Activated CD4-positive, alpha-beta memory T cell treated with anti-CD3 and anti-CD28 coated beads, Interleukin-2, amount 10 ng/mL, durations not matched to agents 7 days and 5 days (primary cell): ENCODE measurements around the gene CD163L1. TPM values are rescaled to one million over a fixed set of nuclear protein-coding genes. Genes with fewer than 3 reads are reported as not detected.
"Not testable (repeated sequence)": the region's sequence is repeated elsewhere in the genome, so short reads cannot be mapped to it uniquely, and the experiment has no call there.

Experiments used
- CTCF ChIA-PET: fragments of 350-600 bp; sonication (Branson Sonifier 250); formaldehyde crosslinking; loops from one replicate; lab custom pipeline; 2021; ENCODE audit warnings: antibody characterized with exemption, inconsistent platforms; lab: Charles Lee
- POLR2A ChIA-PET: fragments of 350-600 bp; sonication (Branson Sonifier 250); formaldehyde crosslinking; loops from one replicate; lab custom pipeline; 2021; ENCODE audit warnings: antibody characterized with exemption; lab: Charles Lee
- DNase-seq: peaks from one replicate; pipeline ENCODE4 v3.0.0-alpha.2; 2020
- H3K27ac Mint-ChIP-seq: one replicate; pipeline ENCODE4 v1.8.0; 2021; ENCODE audit warnings: mild to moderate bottlenecking, mixed read lengths
- H3K27me3 Mint-ChIP-seq: one replicate; pipeline ENCODE4 v1.8.0; 2021; ENCODE audit warnings: mixed read lengths
- H3K36me3 Mint-ChIP-seq: one replicate; pipeline ENCODE4 v1.8.0; 2021; ENCODE audit warnings: low read depth, mixed read lengths
- H3K4me1 Mint-ChIP-seq: one replicate; pipeline ENCODE4 v1.8.0; 2021; ENCODE audit warnings: mixed read lengths
- H3K4me3 Mint-ChIP-seq: one replicate; pipeline ENCODE4 v1.8.0; 2021; ENCODE audit warnings: mild to moderate bottlenecking, mixed read lengths
- H3K9me3 Mint-ChIP-seq: one replicate; pipeline ENCODE4 v1.8.0; 2021; ENCODE audit warnings: mixed read lengths
- total RNA-seq, 2 experiments: library from RNA; stranded (reverse); gene quantifications; one replicate each; pipeline ENCODE4 v1.2.3, GENCODE V29; 2021

The CD163L1 gene
- total RNA-seq, 2 experiments from 2014 or later = not detected

- DNase-seq = no peak
- ChIA-PET POLR2A (no interaction called here), CTCF (no interaction called here)
- H3K36me3 Mint-ChIP-seq = peaks cover 10% of the 10 kb centered on the region
- H3K27me3 Mint-ChIP-seq = no peaks in the 10 kb centered on the region
- H3K4me3 Mint-ChIP-seq = no peak overlapping the region
- H3K27ac Mint-ChIP-seq = no peak overlapping the region
- H3K4me1 Mint-ChIP-seq = peaks cover 40% of the 10 kb centered on the region
- peaks cover 22% of the 10 kb centered on the region for H3K9me3 Mint-ChIP-seq
Measured at GRCh38 chr12:7344833-7345606, 98.9 kb downstream of the CD163L1 start.

DNA sequence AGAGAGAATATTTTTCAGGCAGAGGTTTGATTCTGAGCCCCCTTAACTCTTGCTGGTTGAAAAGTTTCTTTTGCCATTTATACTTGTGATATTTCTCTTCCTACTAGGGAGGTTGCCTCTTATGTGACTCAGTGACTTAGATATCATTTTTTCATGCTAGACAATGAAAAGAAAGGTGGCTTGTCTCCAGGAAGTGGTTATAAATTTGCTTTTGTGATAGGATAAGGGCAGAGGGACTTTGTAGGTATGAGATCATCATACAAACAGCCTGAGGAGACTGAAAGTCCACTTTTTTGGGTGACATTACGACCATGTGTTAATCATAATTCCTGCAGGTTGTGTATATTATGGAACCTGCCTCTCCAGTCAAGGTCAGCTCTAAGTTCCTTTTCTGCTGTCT is 104.3 kb downstream of the CD163L1 start:
- CTCF ChIA-PET = no interaction called here
- Mint-ChIP-seq H3K36me3 (peaks cover 5% of the 10 kb centered on the region), H3K4me3 (no peak overlapping the region), H3K9me3 (peaks cover 14% of the 10 kb centered on the region), H3K27ac (no peak overlapping the region), H3K27me3 (peaks cover 1% of the 10 kb centered on the region), H3K4me1 (peaks cover 25% of the 10 kb centered on the region)
- POLR2A ChIA-PET = no interaction called here
- DNase-seq = no peak

- POLR2A ChIA-PET, H3K4me3 Mint-ChIP-seq, H3K36me3 Mint-ChIP-seq, DNase-seq, H3K9me3 Mint-ChIP-seq, H3K27me3 Mint-ChIP-seq, CTCF ChIA-PET, H3K27ac Mint-ChIP-seq: not testable (repeated sequence)
- peaks cover 14% of the 10 kb centered on the region for H3K4me1 Mint-ChIP-seq
Measured at GRCh38 chr12:7337790-7338189, 106.2 kb downstream of the CD163L1 start.

DNA sequence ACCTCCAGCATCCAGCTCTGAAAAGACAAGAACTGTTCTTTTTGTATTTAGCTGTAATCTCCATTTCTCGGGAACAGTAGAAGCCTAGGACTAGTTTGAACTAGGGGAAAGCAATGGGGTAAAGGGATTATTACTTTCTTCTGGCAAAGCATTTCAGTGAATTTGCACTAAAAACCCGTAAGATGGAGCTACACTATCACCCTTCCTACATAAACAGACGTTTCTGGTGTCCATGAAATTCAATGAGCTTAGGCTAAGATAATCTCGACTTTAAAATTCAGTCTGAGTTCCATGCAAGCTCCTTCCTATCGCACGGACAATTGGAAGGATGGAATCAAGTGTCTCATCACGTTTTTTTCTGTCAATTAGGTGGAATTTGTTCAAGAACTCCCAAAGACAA is 116.0 kb downstream of the CD163L1 start:
- ChIA-PET POLR2A (no interaction called here), CTCF (no interaction called here)
- Mint-ChIP-seq H3K27ac (no peak overlapping the region), H3K36me3 (peaks cover 7% of the 10 kb centered on the region), H3K4me1 (peaks cover 14% of the 10 kb centered on the region), H3K9me3 (peaks cover 9% of the 10 kb centered on the region), H3K27me3 (peaks cover 6% of the 10 kb centered on the region), H3K4me3 (no peak overlapping the region)
- DNase-seq = no peak

- H3K9me3 Mint-ChIP-seq = no peaks in the 10 kb centered on the region
- H3K27ac Mint-ChIP-seq = no peak overlapping the region
- ChIA-PET CTCF (no interaction called here), POLR2A (no interaction called here)
- no peak for DNase-seq
- H3K36me3 Mint-ChIP-seq = no peaks in the 10 kb centered on the region
- no peak overlapping the region for H3K4me3 Mint-ChIP-seq
- H3K27me3 Mint-ChIP-seq = peaks cover 5% of the 10 kb centered on the region
- no peaks in the 10 kb centered on the region for H3K4me1 Mint-ChIP-seq
Measured at GRCh38 chr12:7324176-7324575, 119.8 kb downstream of the CD163L1 start.

DNA sequence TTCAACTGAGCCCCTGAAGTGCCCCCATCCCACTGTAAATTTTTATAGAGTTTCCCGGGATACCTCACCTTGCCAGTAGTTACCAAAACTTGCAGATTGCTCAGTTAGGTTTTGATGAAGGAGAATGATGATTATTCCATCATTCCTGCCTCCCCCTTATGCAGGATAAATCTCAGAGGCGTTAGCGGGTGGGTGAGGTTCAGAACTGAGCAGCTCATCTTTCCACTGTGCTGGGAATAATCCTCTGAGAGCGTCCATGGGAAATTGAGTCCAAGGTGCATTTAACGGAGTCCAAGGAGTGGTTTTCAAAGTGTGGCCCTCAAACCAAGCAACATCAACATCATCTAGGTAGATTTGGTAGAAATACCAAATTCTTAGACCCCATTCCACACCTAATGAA is 121.4 kb downstream of the CD163L1 start:
- Mint-ChIP-seq H3K27me3 (peaks cover 4% of the 10 kb centered on the region), H3K36me3 (no peaks in the 10 kb centered on the region), H3K27ac (no peak overlapping the region), H3K4me3 (no peak overlapping the region), H3K4me1 (no peaks in the 10 kb centered on the region), H3K9me3 (no peaks in the 10 kb centered on the region)
- ChIA-PET POLR2A (no interaction called here), CTCF (no interaction called here)
- DNase-seq = no peak

- Mint-ChIP-seq H3K4me1 (no peaks in the 10 kb centered on the region), H3K36me3 (no peaks in the 10 kb centered on the region), H3K27me3 (peaks cover 3% of the 10 kb centered on the region), H3K4me3 (no peak overlapping the region), H3K27ac (no peak overlapping the region), H3K9me3 (no peaks in the 10 kb centered on the region)
- no peak for DNase-seq
- POLR2A ChIA-PET = no interaction called here
- CTCF ChIA-PET = no interaction called here
Measured at GRCh38 chr12:7321624-7322023, 122.3 kb downstream of the CD163L1 start.

GRCh38 chr12:7319930-7320329 is 124.0 kb downstream of the CD163L1 start:
- Mint-ChIP-seq H3K4me1 (no peaks in the 10 kb centered on the region), H3K4me3 (no peak overlapping the region), H3K27me3 (peaks cover 2% of the 10 kb centered on the region), H3K27ac (no peak overlapping the region), H3K36me3 (no peaks in the 10 kb centered on the region), H3K9me3 (no peaks in the 10 kb centered on the region)
- ChIA-PET POLR2A (no interaction called here), CTCF (no interaction called here)
- no peak for DNase-seq

- no peaks in the 10 kb centered on the region for H3K27me3 Mint-ChIP-seq
- H3K9me3 Mint-ChIP-seq = no peaks in the 10 kb centered on the region
- H3K27ac Mint-ChIP-seq = no peak overlapping the region
- no peak overlapping the region for H3K4me3 Mint-ChIP-seq
- ChIA-PET CTCF (no interaction called here), POLR2A (interaction anchor here (0.9 kb wide), 1 partner anchor 16 kb away, joined by 4 read pairs; no protein-coding TSS in a partner anchor)
- no peaks in the 10 kb centered on the region for H3K4me1 Mint-ChIP-seq
- no peaks in the 10 kb centered on the region for H3K36me3 Mint-ChIP-seq
- no peak for DNase-seq
Measured at GRCh38 chr12:7310070-7310469, 133.9 kb downstream of the CD163L1 start.

Other genes with a start within 250 kb of the CD163L1 start
- not detected for gene ACSM4, start 140.1 kb downstream of the CD163L1 start, total RNA-seq
- gene CD163, start 59.6 kb upstream of the CD163L1 start, total RNA-seq = not detected
- gene APOBEC1, start 221.8 kb upstream of the CD163L1 start, total RNA-seq = not detected